ENCODE data around the gene PLS1.

PLS1 gene

GRCh38 chr3:142574665-142575064, 21.5 kb upstream of the PLS1 start:
- TF ChIP-seq ESRRG (CRISPR knock-in tag; IDR thresholded peaks at IDR 0.05) (no peak), ZNF70 (CRISPR knock-in tag; IDR thresholded peaks at IDR 0.05) (no peak)

GRCh38 chr3:142576792-142577191, 19.4 kb upstream of the PLS1 start:
- no peak for ATAC-seq
- no peak for TF ChIP-seq TSHZ2 (CRISPR knock-in tag; IDR thresholded peaks at IDR 0.05)
- no peak for TF ChIP-seq ARNTL (CRISPR knock-in tag; IDR thresholded peaks at IDR 0.05; ENCODE audit: borderline replicate concordance, low read depth)
- no peak for TF ChIP-seq ZC3H10 (CRISPR knock-in tag; IDR thresholded peaks at IDR 0.05)
- TF ChIP-seq ZNF70 (CRISPR knock-in tag; IDR thresholded peaks at IDR 0.05), result no peak
- TF ChIP-seq ESRRG (CRISPR knock-in tag; IDR thresholded peaks at IDR 0.05), result no peak
- no peak for TF ChIP-seq SNAI2 (CRISPR knock-in tag; IDR thresholded peaks at IDR 0.05)
- TF ChIP-seq CSDC2 (CRISPR knock-in tag; IDR thresholded peaks at IDR 0.05), result no peak
- no peak for TF ChIP-seq OSR1 (CRISPR knock-in tag; IDR thresholded peaks at IDR 0.05)
- no peak for TF ChIP-seq BACH2 (CRISPR knock-in tag; IDR thresholded peaks at IDR 0.05; ENCODE audit: borderline replicate concordance)
- no peak for TF ChIP-seq RARB (CRISPR knock-in tag; IDR thresholded peaks at IDR 0.05)
- TF ChIP-seq ISL1 (CRISPR knock-in tag; IDR thresholded peaks at IDR 0.05), result no peak
- no peak for TF ChIP-seq TCF4 (CRISPR knock-in tag; IDR thresholded peaks at IDR 0.05; ENCODE audit: borderline replicate concordance)

More at GRCh38 chr3:142574665-142575064, 21.5 kb upstream of the PLS1 start:
- no peak for ATAC-seq

GRCh38 chr3:142577696-142578328, 18.4 kb upstream of the PLS1 start:
- TF ChIP-seq, protein P1, sequence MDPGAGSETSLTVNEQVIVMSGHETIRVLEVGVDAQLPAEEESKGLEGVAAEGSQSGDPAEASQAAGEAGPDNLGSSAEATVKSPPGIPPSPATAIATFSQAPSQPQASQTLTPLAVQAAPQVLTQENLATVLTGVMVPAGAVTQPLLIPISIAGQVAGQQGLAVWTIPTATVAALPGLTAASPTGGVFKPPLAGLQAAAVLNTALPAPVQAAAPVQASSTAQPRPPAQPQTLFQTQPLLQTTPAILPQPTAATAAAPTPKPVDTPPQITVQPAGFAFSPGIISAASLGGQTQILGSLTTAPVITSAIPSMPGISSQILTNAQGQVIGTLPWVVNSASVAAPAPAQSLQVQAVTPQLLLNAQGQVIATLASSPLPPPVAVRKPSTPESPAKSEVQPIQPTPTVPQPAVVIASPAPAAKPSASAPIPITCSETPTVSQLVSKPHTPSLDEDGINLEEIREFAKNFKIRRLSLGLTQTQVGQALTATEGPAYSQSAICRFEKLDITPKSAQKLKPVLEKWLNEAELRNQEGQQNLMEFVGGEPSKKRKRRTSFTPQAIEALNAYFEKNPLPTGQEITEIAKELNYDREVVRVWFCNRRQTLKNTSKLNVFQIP (CRISPR knock-in tag; IDR thresholded peaks at IDR 0.05; ENCODE audit: borderline replicate concordance, low read depth), result no peak
- TF ChIP-seq ZNF8 (CRISPR knock-in tag; IDR thresholded peaks at IDR 0.05) (no peak), RARB (CRISPR knock-in tag; IDR thresholded peaks at IDR 0.05) (no peak), PPARA (CRISPR knock-in tag; IDR thresholded peaks at IDR 0.05; ENCODE audit: borderline replicate concordance) (no peak), ZFP3 (CRISPR knock-in tag; IDR thresholded peaks at IDR 0.05) (no peak), ESRRG (CRISPR knock-in tag; IDR thresholded peaks at IDR 0.05) (no peak), ARNTL (CRISPR knock-in tag; IDR thresholded peaks at IDR 0.05; ENCODE audit: borderline replicate concordance, low read depth) (no peak)

DNA sequence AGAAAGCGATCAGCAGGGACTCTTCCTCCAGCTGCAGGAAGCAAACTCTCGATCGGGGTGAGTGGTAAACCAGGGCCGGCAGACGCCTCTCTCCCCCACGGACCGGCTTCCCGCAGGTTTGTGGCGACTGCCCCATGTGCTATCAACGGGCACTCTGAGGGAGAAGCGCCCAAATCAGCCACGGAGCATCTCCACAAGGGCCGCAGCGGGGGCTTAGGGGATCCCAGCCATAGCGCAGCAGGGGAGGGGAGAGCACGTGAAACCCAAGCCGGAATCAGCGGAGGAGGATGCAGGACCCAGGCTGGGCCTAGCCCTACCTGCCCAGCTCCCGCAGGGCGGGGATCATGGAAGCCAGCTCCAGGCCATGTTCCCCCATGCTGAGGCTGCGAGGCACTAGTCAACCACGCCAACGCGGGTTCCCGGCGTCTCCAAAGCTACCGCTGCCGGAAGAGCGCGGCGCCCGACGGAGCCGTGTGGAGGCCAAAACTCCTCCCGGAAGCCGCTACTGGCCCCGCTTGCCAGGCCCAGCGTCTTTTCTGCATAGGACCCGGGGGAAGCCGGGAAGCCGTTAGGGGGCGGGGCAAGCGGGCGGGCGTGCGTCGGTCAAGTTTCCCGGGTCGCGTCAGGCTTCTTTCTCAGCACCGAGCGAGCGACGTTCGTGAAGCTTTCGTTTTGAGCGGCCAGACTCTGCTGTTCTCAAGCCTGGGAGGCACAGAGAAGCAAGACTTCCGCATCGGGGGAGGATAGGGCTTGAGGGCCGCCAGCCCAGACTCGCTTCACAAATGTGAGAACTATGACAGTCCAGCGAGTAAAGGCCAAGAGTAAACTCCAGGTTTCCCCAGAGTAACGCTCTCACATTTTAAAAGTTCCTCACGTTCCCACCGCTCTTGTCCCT, 17.6 kb upstream of the PLS1 start, which contains the start of gene ATR:
Gene ATR (minus strand): TSS at position 405 of the 895 bp plus-strand sequence. CDS start 29 bp downstream, at position 376.
- ATAC-seq, result peak; percentile 97
- TF ChIP-seq ZC3H10 (CRISPR knock-in tag; IDR thresholded peaks at IDR 0.05) (no peak), TSHZ2 (CRISPR knock-in tag; IDR thresholded peaks at IDR 0.05) (peak; percentile 80; the same call in 1 of the 2 replicates), ZNF565 (CRISPR knock-in tag; conservative IDR thresholded peaks at IDR 0.05; ENCODE audit: low read depth) (no peak)
- TF ChIP-seq, protein P1 (CRISPR knock-in tag; IDR thresholded peaks at IDR 0.05; ENCODE audit: borderline replicate concordance, low read depth), result peak; percentile 65; the same call in 1 of the 2 replicates

More at GRCh38 chr3:142577696-142578328, 18.4 kb upstream of the PLS1 start:
- ATAC-seq, result no peak
